ENCODE data around the gene GCK.
A peak's percentile ranks its signal among the peaks of the same experiment; 100 is the strongest.

GCK gene

DNA sequence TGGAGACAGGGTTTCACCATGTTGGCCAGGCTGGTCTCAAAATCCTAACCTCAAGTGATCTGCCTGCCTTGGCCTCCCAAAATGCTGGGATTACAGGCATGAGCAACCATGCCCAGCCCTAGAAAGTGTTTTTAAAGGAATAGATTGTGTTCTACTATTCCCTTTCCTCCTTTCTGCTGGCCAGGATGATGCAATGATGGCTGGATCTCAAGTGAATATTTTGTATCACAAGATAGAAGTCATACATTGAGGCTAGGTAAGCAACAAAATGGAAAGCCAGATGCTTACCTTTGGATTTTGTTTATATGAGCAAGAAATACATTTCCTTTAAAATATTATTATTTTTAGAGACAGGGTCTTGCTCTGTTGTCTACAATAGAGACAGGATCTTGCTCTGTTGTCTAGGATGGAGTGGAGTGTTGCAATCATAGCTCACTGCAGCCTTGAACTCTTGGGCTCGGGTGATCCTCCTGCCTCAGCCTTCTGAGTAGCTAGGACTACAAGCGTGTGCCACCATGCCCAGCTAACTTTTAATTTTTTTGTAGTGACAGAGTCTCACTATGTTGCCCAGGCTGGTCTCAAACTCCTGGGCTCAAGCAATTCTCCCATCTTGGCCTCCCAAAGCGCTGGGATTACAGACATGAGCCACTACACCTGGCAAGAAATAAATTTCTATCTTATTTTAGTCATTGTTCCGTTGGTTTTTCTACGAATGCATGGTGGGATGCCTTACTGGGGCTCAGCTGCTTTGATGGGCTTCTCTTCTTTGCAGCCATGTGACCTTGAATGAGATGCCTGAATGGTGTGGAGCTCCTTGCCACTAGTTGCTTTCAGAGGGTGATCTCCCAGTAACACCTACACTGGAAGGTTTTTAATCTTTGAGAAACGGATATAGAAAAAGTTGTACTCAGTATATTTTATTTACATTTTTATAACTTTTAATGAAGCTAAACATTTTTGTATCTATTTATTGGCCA lies 90.9 kb downstream of the GCK start:
- no peak overlapping the region for H2BK15ac ChIP-seq (ENCODE audit: low read length)
- no peaks in the 10 kb centered on the region for H3K9me3 ChIP-seq (replicated peaks in 1 of 2; ENCODE audit: control insufficient read depth in 2 of 2, insufficient read depth in 1 of 2, low read depth in 1 of 2, low read length in 2 of 2)
- H3K23ac ChIP-seq (ENCODE audit: low read depth, low read length, poor library complexity) = no peak overlapping the region
- no peak overlapping the region for H4K8ac ChIP-seq (ENCODE audit: low read depth, low read length)
- H3K27me3 ChIP-seq (ENCODE audit: control insufficient read depth in 3 of 3, insufficient read depth in 3 of 3, low read depth in 1 of 3, low read length in 3 of 3) = peaks cover 0 to 5% (median 3%) of the 10 kb centered on the region in 3 experiments
- H3K14ac ChIP-seq (ENCODE audit: low read length) = no peak overlapping the region
- no peak overlapping the region for H2AK5ac ChIP-seq (ENCODE audit: low read depth, low read length)
- H3K18ac ChIP-seq (ENCODE audit: low read length) = no peak overlapping the region
- H3K4me2 ChIP-seq (ENCODE audit: insufficient read depth, low read length, poor library complexity, severe bottlenecking) = no peak overlapping the region
- no peaks in the 10 kb centered on the region for H3K36me3 ChIP-seq (replicated peaks in 1 of 2; ENCODE audit: control insufficient read depth in 2 of 2, insufficient read depth in 2 of 2, low read length in 2 of 2)
- no peaks in the 10 kb centered on the region for H3K79me1 ChIP-seq (ENCODE audit: low read depth, low read length)
- H3K4me1 ChIP-seq (ENCODE audit: control insufficient read depth in 2 of 2, insufficient read depth in 1 of 2, low read depth in 1 of 2, low read length in 2 of 2) = peaks cover 0 to 5% of the 10 kb centered on the region in 2 donors
- no peak overlapping the region for H2BK12ac ChIP-seq (ENCODE audit: low read length)
- no CpG with 5 or more reads among the region's 6 CpGs for WGBS, 2 donors (ENCODE audit: extremely low coverage in 2 of 2, insufficient read length in 2 of 2, insufficient replicate concordance in 1 of 2)
- H2AFZ ChIP-seq (ENCODE audit: low read length) = no peak overlapping the region
- DNase-seq (ENCODE audit: low spot score) = no peak
- H3K4me3 ChIP-seq (ENCODE audit: low read length in 2 of 2) = no peak overlapping the region
- H3K4ac ChIP-seq (ENCODE audit: low read length) = no peak overlapping the region
- H2BK120ac ChIP-seq (ENCODE audit: low read depth, low read length) = no peak overlapping the region
- no peak overlapping the region for H4K91ac ChIP-seq (ENCODE audit: low read depth, low read length, poor library complexity)
- H3K27ac ChIP-seq (replicated peaks; ENCODE audit: low read length) = no peak overlapping the region
- no peak overlapping the region for H2BK5ac ChIP-seq (ENCODE audit: low read length)
- no peak overlapping the region for H3K9ac ChIP-seq (ENCODE audit: low read depth, low read length, poor library complexity)

DNA sequence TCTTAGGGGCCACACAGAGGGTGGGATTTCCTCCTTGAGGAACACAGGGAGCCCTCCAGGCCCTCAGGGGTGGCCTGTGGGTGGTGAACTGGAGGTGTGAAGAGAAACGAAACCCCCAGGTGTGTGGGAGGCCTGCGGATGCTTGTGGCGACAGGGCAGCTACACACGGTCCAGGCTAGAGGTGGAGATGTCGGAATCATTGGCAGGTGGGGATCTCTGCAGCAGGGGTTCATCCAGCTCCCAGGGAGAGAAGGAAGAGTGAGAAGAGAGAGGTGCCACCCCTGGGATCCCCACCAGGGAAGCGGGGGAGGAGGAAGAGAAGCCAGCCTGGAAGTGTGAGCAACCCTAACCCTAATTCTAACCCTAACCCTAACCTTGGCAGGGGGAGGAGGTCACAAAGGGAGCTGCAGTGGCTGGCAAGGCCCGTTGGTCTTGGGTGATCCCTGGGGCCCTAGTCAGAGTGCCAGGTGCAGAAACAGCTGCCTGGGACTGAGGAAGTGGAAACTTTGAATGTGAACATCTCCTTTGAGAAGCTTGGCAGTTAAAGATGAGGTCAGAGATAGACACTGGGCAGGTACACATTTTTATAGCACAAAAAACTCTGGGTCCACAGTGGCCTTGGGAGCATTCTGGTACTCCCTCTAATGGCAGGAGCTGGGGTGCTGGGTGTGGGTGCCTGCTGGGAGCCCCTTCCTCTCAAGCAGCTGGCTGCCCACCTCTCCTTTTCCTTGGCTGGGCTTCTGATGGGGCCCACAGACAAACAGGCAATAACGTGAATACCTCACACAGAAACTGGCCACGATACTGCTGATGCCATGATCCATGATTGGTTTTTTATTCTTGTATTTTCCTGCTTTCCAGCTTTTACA lies 91.9 kb downstream of the GCK start:
- WGBS, 2 donors (ENCODE audit: extremely low coverage in 2 of 2, insufficient read length in 2 of 2, insufficient replicate concordance in 1 of 2) = no CpG with 5 or more reads among the region's 9 CpGs
- Histone ChIP-seq H3K23ac (ENCODE audit: low read depth, low read length, poor library complexity) (no peak overlapping the region), H3K18ac (ENCODE audit: low read length) (no peak overlapping the region), H3K4ac (ENCODE audit: low read length) (no peak overlapping the region), H3K9me3 (replicated peaks in 1 of 2; ENCODE audit: control insufficient read depth in 2 of 2, insufficient read depth in 1 of 2, low read depth in 1 of 2, low read length in 2 of 2) (no peaks in the 10 kb centered on the region), H3K27ac (replicated peaks; ENCODE audit: low read length) (no peak overlapping the region), H2AK5ac (ENCODE audit: low read depth, low read length) (no peak overlapping the region), H2AFZ (ENCODE audit: low read length) (peak overlapping the region; percentile 24), H3K27me3 (ENCODE audit: control insufficient read depth in 3 of 3, insufficient read depth in 3 of 3, low read depth in 1 of 3, low read length in 3 of 3) (peaks cover 0 to 3% (median 0%) of the 10 kb centered on the region in 3 experiments), H3K4me3 (ENCODE audit: low read length in 2 of 2) (no peak overlapping the region), H3K79me1 (ENCODE audit: low read depth, low read length) (no peaks in the 10 kb centered on the region), H3K4me2 (ENCODE audit: insufficient read depth, low read length, poor library complexity, severe bottlenecking) (no peak overlapping the region), H4K8ac (ENCODE audit: low read depth, low read length) (no peak overlapping the region), H2BK12ac (ENCODE audit: low read length) (no peak overlapping the region), H3K4me1 (ENCODE audit: control insufficient read depth in 2 of 2, insufficient read depth in 1 of 2, low read depth in 1 of 2, low read length in 2 of 2) (peaks cover 0 to 5% of the 10 kb centered on the region in 2 donors), H3K36me3 (replicated peaks in 1 of 2; ENCODE audit: control insufficient read depth in 2 of 2, insufficient read depth in 2 of 2, low read length in 2 of 2) (no peaks in the 10 kb centered on the region), H2BK120ac (ENCODE audit: low read depth, low read length) (no peak overlapping the region), H4K91ac (ENCODE audit: low read depth, low read length, poor library complexity) (no peak overlapping the region), H3K9ac (ENCODE audit: low read depth, low read length, poor library complexity) (no peak overlapping the region), H2BK15ac (ENCODE audit: low read length) (no peak overlapping the region), H3K14ac (ENCODE audit: low read length) (no peak overlapping the region), H2BK5ac (ENCODE audit: low read length) (no peak overlapping the region)
- DNase-seq (ENCODE audit: low spot score) = no peak

GRCh38 chr7:44096326-44096881 lies 92.8 kb downstream of the GCK start:
- H2BK120ac ChIP-seq (ENCODE audit: low read depth, low read length) = no peak overlapping the region
- H2BK5ac ChIP-seq (ENCODE audit: low read length) = no peak overlapping the region
- no peak overlapping the region for H3K18ac ChIP-seq (ENCODE audit: low read length)
- H2AFZ ChIP-seq (ENCODE audit: low read length) = peak overlapping the region; percentile 24
- H3K23ac ChIP-seq (ENCODE audit: low read depth, low read length, poor library complexity) = no peak overlapping the region
- no CpG with 5 or more reads among the region's 8 CpGs for WGBS, 2 donors (ENCODE audit: extremely low coverage in 2 of 2, insufficient read length in 2 of 2, insufficient replicate concordance in 1 of 2)
- no peak overlapping the region for H3K4me3 ChIP-seq (ENCODE audit: low read length in 2 of 2)
- no peak overlapping the region for H3K4ac ChIP-seq (ENCODE audit: low read length)
- no peak overlapping the region for H2BK12ac ChIP-seq (ENCODE audit: low read length)
- no peak overlapping the region for H2AK5ac ChIP-seq (ENCODE audit: low read depth, low read length)
- H2BK15ac ChIP-seq (ENCODE audit: low read length) = no peak overlapping the region
- H3K27ac ChIP-seq (replicated peaks; ENCODE audit: low read length) = no peak overlapping the region
- H3K4me1 ChIP-seq (ENCODE audit: control insufficient read depth in 2 of 2, insufficient read depth in 1 of 2, low read depth in 1 of 2, low read length in 2 of 2) = peaks cover 0 to 5% of the 10 kb centered on the region in 2 donors
- H3K27me3 ChIP-seq (ENCODE audit: control insufficient read depth in 3 of 3, insufficient read depth in 3 of 3, low read depth in 1 of 3, low read length in 3 of 3) = peaks cover 0 to 3% (median 0%) of the 10 kb centered on the region in 3 experiments
- no peak overlapping the region for H3K9ac ChIP-seq (ENCODE audit: low read depth, low read length, poor library complexity)
- DNase-seq (ENCODE audit: low spot score) = no peak
- H3K79me1 ChIP-seq (ENCODE audit: low read depth, low read length) = no peaks in the 10 kb centered on the region
- no peak overlapping the region for H4K8ac ChIP-seq (ENCODE audit: low read depth, low read length)
- H3K14ac ChIP-seq (ENCODE audit: low read length) = no peak overlapping the region
- no peaks in the 10 kb centered on the region for H3K9me3 ChIP-seq (replicated peaks in 1 of 2; ENCODE audit: control insufficient read depth in 2 of 2, insufficient read depth in 1 of 2, low read depth in 1 of 2, low read length in 2 of 2)
- no peaks in the 10 kb centered on the region for H3K36me3 ChIP-seq (replicated peaks in 1 of 2; ENCODE audit: control insufficient read depth in 2 of 2, insufficient read depth in 2 of 2, low read length in 2 of 2)
- H3K4me2 ChIP-seq (ENCODE audit: insufficient read depth, low read length, poor library complexity, severe bottlenecking) = no peak overlapping the region
- no peak overlapping the region for H4K91ac ChIP-seq (ENCODE audit: low read depth, low read length, poor library complexity)

All from neuronal stem cell (in vitro differentiated cells).